NCI-H187 treated with DMSO at 0.1 percent for 48 hours (cell line): ENCODE results near the gene RPS6KA2.
A peak's percentile ranks its signal among the peaks of the same experiment; 100 is the strongest.

Source experiments
- DNase-seq: peaks from one replicate; lab custom pipeline; 2025; lab: John Stamatoyannopoulos, UW

The RPS6KA2 gene

GRCh38 chr6:166615059-166615770 lies 11.8 kb downstream of the RPS6KA2 start:
- no peak for DNase-seq

- DNase-seq = no peak
These were observed 12.5 kb downstream of the RPS6KA2 start for GRCh38 chr6:166614589-166614988.

- DNase-seq = no peak
These were observed 12.9 kb downstream of the RPS6KA2 start for GRCh38 chr6:166614171-166614583.

- DNase-seq = no peak
These were observed 14.0 kb downstream of the RPS6KA2 start for GRCh38 chr6:166613027-166613426.

DNA sequence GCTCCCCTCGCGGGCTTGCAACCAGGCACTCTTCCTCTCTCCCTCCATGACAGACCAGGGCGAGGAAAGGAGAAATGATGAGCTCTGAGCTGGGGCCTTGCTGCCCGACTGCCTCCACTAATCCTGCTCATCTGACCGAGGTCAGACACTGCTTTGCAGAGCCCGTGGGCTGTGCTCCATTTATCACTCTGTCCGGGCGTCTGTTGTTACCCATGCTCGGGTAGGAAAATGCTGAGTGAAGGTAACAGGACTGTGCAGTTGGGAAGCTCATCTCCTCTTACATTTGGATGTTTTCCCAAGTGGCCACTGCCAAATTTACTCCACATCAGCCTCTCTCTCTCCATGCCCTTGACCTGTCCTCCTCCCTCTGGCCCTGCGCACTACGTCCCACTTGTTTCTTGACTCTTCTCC lies 14.6 kb downstream of the RPS6KA2 start:
- DNase-seq = no peak

DNA sequence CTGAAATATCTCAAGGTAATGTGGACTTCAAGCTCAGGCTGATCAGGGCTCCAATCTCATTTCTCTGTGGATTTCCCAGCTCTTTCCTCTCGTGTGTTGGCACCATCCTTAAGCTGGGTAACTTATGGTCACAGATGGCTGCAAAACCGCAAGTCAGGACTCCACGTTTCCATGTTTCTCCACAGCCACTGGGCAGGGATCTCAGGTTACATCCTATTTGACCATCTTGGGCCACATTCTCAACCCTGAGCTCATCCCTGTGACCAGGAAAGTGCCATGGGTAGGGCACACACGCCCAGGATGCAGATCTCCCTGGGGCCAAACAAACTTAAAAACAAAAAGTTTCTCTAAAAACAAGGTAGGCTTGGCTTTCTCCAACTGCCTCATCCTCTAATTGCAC lies 15.4 kb downstream of the RPS6KA2 start:
- DNase-seq = no peak

DNA sequence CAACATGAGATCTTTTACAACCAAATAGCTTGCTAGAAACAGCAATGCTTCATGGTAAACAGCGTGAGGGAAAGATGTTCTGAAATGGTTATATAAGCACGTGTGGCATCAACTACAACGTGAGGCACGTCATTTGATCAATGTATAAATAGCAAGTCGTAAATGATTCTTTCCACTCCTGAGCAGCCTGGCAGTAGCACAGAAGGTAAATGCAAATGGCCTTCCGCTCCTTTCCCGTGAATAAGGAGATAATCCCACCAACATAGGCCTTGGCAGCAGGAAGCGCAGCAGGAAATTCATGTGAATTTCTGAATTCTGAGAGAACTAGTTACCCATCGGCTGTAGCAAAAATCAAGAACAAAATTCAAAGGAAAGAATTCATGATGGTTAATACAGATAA lies 17.0 kb downstream of the RPS6KA2 start:
- no peak for DNase-seq

GRCh38 chr6:166608774-166609173 lies 18.3 kb downstream of the RPS6KA2 start:
- DNase-seq = no peak

DNA sequence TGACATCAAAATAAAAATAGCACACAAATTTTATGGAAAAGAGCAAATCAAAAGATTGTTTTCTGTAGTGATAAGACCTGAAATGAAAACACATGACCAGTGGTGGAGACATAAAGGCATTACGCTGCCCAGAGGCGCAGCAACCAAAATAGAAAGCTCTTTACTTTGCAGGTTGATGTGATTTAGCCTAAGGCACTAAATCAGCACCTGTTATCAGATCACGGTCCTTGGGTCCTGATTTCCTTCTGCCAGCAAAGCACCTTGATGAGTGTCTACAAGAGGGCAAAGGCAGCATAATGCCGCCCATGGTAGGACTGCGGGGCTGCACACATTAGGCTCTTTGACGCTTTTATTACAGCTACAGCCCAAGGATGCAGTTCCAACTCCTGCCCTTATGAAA lies 21.3 kb downstream of the RPS6KA2 start:
- no peak for DNase-seq

DNA sequence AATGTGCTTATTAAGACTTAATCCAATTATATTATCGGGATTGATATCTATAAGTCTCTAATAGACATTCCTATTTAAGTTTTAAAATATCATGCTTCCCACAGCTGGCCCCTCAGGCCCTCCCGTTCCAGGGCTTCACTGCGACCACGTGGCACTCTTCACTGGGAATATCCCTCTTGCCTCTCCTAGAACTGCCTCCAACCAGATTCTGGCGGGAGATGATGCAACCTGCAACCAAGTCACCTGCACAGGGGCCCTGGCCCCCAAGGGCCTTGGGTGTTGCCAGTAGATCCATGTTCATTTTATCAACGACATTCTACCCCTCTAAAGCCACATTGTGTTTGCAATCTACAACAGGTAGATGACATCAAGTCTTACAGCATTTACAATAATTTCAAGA lies 22.1 kb downstream of the RPS6KA2 start:
- no peak for DNase-seq

GRCh38 chr6:166604328-166604727 lies 22.7 kb downstream of the RPS6KA2 start:
- DNase-seq = no peak

- DNase-seq = peak; percentile 22
These were observed 23.9 kb downstream of the RPS6KA2 start for GRCh38 chr6:166603043-166603690.

DNA sequence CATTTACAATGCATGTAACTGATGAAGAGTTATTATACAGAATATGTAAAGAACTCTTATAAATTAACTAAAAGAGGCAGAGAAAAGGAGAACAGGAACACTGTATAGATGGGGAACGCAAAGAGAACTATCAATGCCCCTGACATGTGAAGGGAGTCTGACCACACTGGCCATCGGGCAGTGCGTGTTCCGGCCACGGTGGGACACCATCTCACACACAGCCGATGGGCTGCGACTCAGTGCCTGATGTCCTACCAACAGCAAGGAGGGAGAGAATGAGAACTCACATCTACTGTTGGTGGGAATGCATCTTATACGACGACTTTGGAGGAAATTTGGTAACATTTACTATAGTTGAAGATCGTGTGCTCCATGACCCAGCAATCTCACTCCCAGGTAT lies 25.1 kb downstream of the RPS6KA2 start:
- no peak for DNase-seq

DNA sequence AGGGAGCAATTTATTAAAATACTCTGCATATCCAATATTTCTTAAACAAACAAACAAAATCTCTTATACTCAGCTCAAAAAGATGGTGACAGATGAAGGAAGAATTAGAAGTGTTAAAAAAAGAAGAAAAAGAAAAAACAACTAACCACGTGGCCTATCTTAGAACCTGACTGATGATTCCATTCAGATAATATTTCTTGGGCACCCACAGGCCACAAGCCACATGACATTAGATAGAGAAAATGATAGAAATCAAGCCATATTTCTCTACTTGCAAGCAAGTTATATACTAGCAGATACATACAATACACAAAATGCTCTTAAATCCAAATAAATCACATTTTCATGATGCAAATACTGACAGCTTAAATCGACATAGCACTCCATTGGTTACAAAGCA lies 26.1 kb downstream of the RPS6KA2 start:
- no peak for DNase-seq

GRCh38 chr6:166599205-166599604 lies 27.8 kb downstream of the RPS6KA2 start:
- DNase-seq = no peak

DNA sequence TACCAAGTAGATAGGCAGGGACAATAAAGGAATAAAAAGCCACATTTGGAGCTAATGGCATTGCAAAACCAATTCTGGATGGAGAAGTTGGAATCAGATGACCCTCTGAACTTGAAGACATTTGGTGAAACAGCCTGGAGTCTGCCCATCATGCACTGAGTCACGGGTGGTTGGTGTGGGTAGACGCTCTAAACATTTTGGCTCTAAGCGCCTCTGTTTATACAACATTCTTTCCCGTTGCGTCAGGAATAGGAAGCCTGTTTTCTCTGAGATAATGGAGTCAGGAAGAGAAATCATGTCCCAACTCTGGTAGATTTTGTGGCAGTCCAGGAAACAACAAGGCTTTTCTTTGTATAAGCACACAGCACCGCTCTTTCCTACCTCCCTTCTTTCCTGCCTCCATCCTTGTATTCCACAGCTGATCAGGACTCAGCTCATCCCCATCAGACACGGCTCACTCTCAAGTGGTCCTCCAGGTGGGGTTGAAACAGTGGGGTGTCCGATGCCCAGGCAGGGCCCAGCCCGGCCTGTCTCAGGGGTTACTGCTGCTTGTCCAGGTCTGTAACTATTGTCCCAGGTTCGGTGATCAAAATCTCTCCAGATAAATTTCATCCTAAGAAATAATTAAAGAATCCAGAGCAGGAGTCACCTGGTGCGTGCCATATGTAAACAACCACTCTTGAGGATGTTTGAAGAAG lies 28.5 kb downstream of the RPS6KA2 start:
- DNase-seq = peak; percentile 1

GRCh38 chr6:166597711-166598440 lies 29.2 kb downstream of the RPS6KA2 start:
- DNase-seq = no peak

DNA sequence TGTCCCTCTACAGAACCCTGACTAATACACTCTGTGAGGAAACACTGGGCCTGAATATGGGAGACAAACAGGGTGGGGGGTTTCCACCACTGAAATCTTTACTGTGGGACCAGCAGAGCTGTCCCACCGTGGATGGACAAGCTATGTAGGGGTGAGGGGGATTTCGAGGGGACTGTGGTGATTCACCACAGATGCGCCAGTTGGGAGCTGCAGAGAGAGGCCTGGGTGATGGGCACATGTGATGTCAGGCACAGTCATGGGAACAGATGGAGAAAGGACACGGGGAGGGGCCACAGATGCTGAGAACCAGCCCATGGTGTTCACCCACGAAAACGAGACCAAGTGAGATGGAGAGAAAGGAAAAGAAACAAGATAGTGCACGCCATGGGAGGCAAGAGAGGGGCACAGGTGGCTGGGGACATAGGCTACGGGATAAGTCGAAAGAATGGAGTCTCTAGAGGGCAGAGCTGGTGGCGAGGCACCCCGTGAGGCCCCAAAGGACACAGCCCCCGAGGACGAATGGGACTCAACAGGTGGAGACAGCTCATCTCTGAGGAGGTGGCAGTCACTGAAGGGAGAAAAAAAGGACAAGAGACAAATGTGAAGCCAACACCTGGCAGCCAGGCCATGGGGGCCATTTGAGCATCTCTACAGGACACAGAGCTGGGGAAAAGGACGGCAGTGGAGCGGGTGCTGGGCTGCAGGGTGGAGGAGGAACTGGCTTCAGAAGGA lies 30.1 kb downstream of the RPS6KA2 start:
- DNase-seq = no peak

GRCh38 chr6:166595949-166596348 lies 31.1 kb downstream of the RPS6KA2 start:
- DNase-seq = no peak

GRCh38 chr6:166595061-166595780 lies 31.8 kb downstream of the RPS6KA2 start:
- DNase-seq = no peak

DNA sequence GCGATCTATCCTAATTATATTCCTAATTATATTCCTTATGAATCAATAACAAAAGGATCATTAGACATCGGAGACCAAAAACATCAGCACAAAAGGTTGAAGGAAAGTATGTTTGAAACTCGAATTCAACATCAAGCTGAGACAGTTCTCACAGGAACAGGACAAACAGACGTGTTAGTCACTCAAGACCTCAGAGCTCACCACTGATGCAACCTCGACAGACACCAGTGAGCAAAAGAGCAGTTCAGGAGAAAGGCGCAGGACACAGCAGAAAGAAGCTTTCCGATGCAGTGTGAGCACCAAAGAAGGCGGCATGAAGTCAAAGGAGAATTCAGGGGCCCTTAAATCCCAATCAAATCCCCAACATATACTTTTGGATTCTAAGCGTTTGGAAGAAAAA lies 34.2 kb downstream of the RPS6KA2 start:
- no peak for DNase-seq
